ENCODE data around the gene ZNF148.

ZNF148 gene

DNA sequence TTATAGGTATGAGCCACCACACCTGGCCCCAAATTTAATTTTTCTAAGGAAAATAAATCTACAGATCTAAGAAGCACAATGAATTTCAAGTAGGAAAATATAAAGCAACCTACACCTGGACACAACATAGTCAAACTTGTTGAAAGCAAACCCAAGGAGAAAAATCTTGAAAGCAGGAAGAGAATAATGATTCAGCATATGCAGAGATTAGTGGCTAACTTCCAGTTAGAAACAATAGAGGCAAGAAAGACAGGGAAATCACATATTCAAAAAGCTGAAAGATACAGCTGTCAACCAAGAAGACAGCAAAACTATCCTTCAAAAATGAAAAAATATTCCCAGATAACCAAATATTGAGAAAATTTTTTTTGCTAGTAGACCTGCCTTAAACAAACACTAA, 49.4 kb downstream of the ZNF148 start:
- no peak for DNase-seq

GRCh38 chr3:125324341-125324740, 50.8 kb downstream of the ZNF148 start:
- no peak for DNase-seq

DNA sequence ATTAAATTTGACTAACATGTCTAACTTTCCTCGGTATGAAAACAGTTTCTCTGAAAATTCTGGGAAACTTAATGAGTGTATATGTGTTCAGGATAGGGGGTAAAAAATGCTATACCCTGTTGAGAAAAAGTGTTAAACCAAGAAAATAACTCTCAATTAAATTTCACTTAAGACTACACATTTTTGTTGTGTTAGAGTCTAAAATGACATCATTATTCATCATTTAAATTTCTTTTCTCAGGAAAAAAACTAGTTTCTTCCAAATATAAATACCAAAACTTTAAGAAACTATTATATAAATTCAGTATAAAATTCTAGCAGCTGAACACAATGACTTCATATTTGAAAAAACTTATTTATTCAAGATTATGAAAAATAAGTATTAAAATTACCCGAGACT, 52.2 kb downstream of the ZNF148 start:
- no peak for DNase-seq

DNA sequence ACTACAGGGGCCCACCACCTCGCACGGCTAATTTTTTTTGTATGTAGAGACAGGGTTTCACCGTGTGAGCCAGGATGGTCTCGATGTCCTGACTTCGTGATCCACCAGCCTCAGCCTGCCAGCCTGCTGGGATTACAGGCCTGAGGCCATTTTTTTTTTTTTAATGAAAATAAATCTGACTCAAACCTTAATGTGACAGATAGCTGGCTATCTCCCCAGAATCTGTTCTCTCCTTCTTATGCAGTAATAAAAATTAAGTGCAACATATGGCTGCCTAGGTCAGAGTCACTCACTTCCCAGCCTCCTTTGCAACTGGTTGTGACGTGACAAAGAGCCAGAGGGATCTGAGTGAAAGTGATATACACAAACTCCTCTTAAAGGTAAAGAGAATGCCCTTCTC, 53.0 kb downstream of the ZNF148 start:
- DNase-seq = no peak

DNA sequence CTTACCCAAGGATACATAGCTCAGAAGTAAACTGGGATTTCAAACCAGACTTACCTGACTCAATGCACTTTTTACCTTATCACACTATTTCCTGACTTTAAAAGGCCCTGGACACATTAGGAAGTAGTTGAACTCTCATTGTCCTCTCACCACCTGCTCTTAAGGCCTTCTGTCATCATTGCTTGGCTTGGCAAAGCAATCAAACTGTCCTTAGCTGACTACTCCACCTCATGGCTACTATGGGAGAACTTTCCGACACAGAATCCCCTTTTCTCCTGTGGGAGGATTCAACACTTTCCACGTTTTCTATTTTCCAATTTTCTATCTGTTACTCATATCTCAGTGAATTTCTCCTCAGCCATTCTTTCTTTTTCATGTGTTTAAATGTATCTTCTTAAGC, 55.4 kb downstream of the ZNF148 start:
- DNase-seq = no peak

DNA sequence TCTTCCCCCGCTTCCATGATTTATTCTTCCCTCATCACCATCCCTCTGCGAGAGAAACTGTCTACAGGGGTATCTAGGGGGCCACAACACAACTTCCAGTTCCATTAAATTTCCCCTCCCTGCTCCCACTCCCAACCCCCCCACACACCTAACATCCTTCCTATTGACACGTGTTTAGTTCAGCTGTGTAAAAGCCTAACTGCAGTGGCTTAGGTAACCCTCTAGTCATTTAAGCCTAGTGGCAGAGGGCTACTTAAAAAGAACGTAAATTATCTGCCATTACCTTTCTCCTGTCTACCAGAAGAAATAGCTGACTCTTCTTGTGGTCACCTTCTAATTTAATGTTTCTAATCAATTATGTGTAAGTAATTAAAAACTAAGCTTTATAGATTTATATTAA, 56.3 kb downstream of the ZNF148 start:
- no peak for DNase-seq

DNA sequence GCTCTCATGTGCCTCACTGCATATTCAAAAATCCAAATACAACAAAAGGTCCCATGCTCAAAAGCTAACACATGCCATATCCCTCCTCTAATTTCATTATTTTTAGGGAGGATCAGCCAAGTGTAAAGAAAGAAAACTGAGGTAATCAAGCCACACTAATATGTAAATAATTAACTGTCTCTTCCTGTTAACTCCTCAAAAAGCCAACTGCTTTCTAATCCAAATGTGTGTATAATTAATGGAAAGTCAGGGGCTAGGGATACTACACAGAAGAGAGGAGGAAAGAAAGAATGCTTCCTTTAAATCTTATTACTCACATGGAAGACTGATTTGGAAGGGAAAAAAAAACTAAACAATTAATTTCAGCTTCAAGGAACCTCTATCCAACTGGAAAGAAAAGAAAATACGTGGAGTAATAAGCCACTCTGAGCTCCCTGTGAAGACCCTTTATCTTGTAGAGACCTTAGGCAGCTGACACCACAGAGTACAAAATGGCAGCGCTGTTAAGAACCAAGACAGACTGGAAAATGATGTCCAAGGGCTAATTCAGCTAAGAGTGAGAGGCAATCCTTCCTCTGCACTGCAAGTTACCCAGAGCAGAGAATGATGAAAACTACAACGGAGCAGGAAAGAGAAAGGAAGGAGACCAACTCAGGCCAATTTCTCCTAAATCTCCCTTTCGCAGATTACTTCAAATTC, 56.8 kb downstream of the ZNF148 start:
- no peak for DNase-seq

GRCh38 chr3:125317761-125318160, 57.4 kb downstream of the ZNF148 start:
- DNase-seq = no peak

DNA sequence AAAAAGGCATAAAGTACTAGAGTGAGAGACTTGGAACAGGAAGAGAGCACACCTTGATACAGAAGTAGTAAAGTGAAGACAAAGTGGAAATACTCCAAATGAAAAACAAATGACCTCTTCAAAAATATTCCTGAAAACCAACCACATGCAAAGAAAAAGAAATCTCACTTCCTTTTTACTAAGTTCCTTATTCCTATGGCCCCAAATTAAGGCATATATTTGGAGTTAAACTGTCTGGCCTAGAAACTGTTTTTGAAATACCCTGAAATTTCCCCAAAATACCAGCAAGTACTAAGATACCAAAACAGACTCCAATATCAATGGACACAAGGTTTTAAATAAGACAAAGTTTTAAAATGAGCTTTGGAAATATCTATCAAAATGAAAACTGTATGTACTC, 58.2 kb downstream of the ZNF148 start:
- DNase-seq = no peak

- DNase-seq = no peak
These were observed 58.9 kb downstream of the ZNF148 start for GRCh38 chr3:125316246-125316645.

DNA sequence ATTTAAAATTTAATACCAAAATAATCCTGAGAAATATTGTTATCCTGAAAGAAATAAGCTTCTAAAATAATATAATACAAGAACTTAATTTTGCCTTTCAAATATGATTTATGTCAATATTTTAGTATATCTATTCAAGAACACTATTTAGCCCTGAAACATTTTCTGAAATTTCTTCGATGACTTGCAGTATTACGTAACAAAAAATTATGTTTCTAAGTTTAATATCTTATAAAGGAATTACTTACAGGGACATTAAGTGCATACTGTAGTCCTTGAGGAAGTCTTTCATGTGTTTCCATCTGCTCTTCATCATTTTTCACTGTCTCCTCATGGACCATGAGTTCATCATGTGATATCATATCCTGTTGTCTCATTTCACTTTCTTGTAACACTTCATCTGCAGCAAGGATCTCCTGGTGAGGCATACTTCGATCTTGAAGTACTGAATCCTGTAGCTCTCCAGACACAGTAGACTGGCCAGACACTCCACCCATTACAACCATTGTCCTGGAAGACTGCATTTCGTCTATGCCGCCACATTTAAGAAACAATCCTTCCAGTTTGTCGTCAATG, 62.0 kb downstream of the ZNF148 start:
- DNase-seq = no peak

- peak; percentile 52 for DNase-seq
These were observed 64.5 kb downstream of the ZNF148 start for GRCh38 chr3:125310623-125311081.

- no peak for DNase-seq
These were observed 65.6 kb downstream of the ZNF148 start for GRCh38 chr3:125309476-125309875.

- no peak for DNase-seq
These were observed 68.5 kb downstream of the ZNF148 start for GRCh38 chr3:125306620-125307019.

DNA sequence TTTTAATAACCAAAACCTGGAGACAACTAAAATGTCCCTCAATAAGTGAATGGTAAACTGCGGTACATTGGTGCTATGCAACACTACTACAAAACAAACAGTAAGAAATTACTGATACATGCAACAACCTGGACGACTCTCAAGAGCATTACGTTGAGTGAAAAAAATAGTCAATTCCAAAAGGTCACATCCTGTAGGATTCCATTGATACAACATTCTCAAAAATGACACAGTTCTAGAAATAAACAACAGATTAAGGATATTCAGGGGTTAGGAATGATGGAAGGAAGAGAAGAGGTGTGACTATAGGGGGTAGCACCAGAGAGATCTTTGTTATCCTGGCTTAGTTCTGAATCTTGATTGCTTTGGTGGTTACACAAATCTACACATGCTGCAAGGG, 72.2 kb downstream of the ZNF148 start:
- DNase-seq = no peak

- no peak for DNase-seq
These were observed 74.7 kb downstream of the ZNF148 start for GRCh38 chr3:125300416-125300815.

DNA sequence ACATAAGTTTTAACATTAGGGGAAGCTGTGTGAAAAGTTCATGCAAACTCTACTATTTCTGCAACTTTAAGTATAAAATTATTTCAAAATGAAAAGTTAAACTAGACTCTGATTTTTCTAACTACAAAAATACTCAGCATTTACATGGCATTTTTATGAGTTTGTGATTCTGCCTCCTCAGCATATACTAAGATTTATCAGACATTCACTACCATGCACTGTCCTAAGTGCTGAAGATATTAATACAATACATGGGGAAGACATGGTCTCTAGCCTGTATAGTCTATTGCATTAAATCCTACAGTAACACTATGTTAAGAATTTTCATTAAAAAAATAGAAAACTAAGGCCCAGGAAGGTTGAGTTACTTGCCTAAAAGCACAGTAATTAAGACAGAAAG, 80.7 kb downstream of the ZNF148 start:
- DNase-seq = no peak

GRCh38 chr3:125292015-125292414, 83.1 kb downstream of the ZNF148 start:
- DNase-seq = no peak

DNA sequence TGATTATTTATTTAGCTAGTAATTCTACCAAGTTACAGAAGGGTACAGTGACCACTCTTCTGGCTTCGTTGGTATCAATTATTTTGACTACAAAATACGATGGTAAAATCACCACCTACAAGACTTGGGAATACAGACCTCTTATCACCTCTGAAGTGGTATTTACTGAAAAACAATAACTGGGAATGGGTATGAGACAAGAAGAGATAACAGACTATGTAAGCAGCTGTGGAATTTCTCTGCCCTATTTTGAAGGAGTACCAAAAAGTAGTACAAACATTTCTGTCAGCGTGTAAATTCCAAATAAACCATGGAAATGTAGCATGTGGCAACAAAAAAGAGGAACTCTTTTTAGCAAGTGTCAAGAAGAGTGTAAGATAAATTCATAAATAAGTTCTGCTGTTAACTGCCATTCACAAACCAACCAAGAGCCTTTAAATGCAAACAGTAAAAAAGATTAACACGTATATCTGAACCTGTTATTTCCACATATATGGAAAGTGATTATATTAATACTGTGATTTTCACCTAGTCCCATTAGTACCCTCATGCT, 85.6 kb downstream of the ZNF148 start:
- DNase-seq = no peak

DNA sequence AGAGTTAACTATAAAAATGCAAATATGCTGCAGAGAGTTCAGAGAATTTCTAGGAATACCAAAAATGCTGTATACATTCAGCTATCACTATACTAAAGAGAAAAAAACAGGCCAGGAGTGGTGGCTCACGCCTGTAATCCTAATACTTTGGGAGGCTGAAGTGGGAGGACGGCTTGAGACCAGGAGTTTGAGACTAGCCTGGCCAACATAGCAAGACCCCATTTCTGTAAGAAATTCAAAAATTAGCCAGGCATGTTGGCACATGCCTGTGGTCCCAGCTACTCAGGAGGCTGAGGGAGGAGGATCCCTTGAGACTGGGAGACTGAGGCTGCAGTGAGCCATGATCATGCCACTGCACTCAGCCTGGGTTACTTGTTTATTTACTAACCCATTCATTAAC, 87.9 kb downstream of the ZNF148 start:
- DNase-seq = no peak

DNA sequence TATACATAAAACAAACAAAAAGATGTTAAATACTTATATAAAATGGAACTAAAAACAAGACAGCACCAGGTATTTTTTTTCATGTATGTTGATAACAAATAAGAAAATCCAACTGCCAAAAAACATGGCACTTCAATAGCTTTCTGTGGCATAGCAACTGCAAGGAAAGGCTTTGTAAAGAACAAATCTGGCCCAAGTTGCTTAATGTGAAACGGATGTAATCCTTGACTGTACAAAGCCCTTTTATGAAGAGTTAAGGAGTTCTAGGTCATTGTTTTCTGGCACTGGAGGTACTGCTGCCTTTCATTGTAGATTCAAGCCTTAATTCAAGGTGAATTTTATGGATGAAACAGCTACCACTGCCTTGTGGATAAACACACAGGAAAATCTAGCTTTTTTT, 93.7 kb downstream of the ZNF148 start:
- no peak for DNase-seq

- peak; percentile 64 for DNase-seq
These were observed 94.3 kb downstream of the ZNF148 start for GRCh38 chr3:125280668-125281361.

GRCh38 chr3:125278155-125278554, 97.0 kb downstream of the ZNF148 start:
- DNase-seq = no peak

GRCh38 chr3:125271127-125271526, 104.0 kb downstream of the ZNF148 start:
- no peak for DNase-seq
